UCSD-AML1 (cell line): ENCODE measurements around the gene FGFBP2.

Source experiments
- DNase-seq: peaks from one replicate; lab custom pipeline; 2025; ENCODE audit not compliant: unreplicated experiment; lab: John Stamatoyannopoulos, UW

Gene FGFBP2, protein sequence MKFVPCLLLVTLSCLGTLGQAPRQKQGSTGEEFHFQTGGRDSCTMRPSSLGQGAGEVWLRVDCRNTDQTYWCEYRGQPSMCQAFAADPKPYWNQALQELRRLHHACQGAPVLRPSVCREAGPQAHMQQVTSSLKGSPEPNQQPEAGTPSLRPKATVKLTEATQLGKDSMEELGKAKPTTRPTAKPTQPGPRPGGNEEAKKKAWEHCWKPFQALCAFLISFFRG

DNA sequence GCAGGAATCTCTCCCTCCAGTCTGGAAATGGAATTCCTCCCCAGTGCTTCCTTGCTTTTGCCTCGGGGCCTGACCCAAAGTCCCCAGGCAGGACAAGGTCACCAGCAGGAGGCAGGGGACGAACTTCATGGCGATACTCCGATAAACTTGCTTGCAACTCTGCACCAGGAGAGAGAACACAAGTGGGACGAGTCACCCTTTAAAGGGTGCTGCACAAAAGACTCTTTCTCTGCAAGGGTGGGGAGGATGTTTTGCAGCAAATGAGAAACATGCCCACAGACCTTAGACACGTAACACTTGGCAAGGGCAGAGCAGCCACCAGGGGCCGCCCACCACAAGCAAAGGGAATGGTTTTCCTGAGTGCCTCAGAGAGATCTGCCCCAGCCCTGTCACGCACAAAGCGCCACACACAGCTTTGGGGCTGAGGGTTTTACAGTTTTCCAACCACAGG is at the start of gene FGFBP2:
Gene FGFBP2, minus strand, starts transcription at position 175 of the 451 bp plus-strand sequence. Its CDS starts 46 bp downstream, at position 129.
- DNase-seq: peak; percentile 70

DNA sequence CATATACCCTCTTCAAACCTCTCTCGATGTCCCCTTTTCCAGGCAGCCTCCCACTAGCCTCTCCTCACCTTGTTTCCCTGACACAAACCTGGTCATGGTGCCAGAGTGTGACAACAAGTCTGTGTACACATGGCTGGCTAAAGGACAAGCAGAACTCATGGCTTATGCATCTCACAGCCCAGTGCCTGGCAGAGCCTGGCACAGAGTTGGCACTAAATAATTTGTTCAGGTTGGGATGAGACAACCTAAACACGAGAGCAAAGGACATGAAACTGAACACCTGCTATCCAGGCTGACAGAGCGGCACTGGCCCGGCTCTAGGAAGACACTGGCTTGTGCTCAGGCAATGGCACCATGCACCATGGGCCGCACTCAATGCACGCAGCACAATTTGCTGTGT is 48.2 kb upstream of the FGFBP2 start:
- DNase-seq: no peak

DNA sequence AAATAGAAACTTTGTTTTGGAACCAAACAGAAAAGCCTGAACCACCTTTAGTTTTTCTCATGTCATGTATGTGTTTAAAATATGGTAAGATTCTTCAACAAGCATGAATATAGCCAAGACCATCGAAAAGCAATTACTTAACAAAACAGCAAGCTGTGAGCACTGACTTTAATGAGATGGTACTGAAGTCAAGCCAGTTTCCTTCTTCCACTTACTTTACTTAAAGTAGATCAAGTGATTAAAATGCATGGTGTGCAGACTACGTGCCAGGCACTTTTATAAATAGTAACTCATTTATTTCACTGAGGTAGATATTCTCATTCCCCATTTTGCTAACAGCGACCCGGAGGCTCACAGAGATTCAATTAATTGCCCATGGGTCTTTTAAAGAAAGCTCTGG is 46.2 kb upstream of the FGFBP2 start:
- DNase-seq: no peak

DNA sequence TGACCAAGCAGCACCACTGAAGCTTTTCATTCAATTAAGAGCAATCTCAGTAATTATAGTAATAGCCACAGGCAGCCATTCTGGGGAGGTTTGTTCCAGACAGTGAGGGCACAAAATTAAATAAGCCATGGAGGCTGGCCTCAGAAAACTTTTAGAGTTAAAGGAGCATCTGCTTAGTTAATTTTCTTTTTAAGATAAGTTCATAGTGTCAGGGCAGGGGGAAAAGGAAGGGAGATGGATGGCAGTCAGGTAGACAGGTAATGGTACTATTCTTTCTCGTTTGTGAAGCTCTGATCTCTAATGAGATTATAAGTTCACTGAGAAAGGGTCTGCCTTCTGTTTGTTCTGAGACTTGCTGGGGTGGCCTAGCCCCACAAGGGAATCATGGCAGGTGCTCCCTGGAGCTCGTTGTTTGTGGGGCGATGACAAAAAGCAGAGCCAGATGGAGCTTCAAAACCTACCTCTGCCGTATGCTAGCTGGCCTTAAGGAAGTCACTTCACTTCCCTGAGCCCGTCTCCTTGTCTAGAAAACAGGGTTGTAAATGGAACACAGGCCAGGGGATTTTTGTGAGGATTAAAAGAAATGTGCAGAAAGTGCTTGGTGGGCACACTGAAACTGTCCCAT is 44.6 kb upstream of the FGFBP2 start:
- DNase-seq: no peak

DNA sequence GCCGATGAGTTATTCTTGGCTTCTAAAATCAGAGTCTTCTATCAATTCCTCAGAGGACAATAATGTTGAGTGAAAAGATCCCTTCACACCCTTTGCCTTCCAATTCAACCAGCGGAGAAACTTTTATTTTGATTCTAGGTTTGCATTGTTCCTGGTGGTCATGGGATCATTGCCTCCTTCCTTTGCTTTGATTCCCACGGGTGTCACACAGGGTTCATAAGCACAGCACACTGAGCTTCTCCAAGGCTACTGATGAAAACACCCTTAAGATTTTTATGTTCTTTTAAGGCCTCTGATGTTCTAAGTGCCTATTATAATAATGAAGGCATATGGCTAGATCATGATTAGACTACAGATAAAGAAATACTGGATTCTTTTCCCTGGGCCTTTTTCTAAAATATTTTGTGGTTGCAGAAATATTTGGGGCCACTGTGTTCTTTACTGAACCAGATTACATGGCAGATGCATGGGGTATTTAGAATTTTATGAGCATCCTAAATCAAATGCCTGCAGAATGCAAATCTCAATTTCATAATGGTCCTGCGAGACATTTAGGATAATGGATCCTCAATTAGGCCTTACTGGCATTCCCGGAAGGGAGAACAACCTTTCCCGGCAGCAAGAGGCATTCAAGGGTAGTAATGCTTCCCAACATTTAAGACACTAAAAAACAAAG is 43.9 kb upstream of the FGFBP2 start:
- no peak for DNase-seq

DNA sequence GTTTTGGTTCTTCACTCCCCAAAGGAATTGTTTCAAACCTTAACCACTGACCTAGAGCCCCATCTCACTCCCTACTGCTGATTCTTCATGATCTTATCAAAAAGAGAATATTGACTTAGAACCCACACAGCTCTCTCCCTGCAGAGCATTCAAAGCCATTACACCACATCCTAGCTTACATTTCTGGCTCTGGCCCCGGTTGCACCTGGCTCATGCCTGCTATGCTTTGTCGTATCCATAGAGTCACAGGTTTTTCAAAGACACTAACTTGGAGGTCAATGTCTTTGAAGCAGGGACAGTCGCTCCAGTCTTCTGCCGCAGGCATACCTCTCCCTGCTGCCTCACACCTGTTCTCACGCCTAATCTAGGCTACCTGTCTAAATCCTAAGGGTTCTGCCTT is 42.7 kb upstream of the FGFBP2 start:
- no peak for DNase-seq

DNA sequence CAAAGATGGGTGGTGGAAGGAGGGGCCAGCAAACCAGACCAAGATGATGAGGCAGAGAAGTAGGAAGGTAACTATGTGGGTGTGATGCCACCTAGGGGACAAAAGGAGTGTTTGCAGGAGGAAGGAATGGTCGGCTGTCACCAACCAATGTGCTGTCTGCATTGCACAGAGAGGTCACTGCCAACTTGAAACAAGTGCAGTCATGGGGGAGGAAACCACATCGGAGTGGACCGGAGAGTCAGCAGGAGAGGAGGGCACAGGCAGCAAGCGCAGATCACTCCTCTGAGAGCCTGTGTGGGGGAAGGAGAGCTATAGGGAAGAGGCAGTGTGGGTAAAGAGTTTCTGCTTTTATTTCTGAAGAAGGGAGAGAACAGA is 38.5 kb upstream of the FGFBP2 start:
- peak; percentile 76 for DNase-seq

DNA sequence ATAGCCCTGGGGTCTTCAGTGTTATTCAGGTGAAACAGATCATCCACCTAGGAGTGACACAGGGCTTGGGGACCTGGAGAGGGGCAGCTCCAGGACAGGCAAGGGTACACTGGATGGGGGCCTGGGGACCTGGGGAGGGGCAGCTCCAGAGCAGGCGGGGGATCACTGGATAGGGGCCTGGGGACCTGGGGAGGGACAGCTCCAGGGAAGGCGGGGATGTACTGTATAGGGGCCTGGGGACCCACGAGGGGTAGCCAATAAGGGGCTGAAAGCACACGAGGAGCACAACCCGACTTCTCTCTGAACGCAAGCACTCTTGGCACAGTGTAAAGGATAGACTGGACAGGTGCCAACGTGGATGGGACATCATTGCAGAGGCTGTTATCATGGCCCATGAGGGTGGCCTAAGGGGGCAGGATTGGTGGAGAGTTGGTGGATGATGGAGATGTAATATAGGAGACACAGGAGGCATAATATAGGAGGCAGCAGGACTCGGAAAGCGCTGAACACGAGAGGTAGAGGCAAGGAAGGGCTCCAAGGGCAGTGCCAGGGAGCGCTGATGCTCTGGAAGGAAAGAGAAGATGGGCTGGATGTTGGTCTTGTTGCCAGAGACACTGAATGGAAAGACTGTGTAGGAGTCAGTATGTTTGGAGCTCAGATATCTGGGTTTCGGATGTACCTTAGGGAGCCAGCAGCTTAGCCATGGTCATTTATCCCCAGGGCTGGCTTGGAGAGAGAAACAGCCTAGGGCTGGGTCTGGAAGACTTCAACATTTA is 37.9 kb upstream of the FGFBP2 start:
- DNase-seq: no peak

DNA sequence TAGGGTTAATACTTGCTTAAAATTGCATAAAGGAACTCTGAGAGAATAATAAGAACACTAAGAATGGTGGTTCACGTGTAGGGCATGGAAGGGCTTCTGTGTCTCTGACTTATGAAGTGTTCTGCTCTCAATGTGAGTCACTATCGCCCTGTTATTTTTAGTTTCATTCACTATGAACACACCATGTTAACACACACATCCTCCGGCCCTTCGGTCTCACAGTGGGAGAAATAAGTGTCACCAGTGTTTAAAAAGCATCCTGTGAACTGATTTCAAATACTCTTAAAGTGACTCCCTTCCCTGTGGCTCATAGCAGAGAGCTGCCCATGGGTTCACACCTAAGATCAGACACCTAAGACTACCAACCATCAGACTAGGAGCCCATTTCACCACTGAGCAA is 33.8 kb upstream of the FGFBP2 start:
- no peak for DNase-seq

DNA sequence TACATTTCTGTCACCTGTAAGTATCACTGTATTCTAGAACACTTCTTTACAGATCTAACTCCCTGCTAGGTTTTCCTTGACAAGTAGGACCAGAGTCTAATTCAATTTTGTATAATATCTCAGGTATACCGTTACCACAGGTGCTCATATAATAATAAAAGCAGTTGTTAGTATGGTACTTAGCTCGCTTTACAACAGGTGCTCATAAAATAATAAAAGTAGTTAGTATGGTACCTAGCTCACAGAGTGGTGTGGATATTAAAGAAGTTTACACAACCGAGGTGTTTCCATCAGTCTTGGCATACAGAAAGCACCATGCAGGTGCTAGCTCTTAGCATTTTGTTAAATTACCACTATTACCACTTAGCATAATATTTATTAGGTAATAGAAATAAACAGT is 32.9 kb upstream of the FGFBP2 start:
- DNase-seq: no peak

DNA sequence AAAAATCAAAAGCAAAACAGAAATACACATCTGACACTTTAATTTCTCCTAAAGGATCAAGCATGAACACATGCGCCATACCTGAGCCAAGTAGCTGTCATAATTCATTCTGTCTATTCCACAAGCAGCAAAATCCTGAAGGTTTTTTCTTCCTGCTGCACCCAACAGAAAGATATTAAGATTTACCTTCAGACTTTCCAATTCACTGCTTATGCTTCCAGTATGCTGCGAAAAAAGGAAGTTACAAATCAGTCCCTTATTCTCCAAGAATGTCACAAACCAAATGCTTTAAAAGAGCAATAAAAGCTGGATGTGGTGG is 29.2 kb upstream of the FGFBP2 start:
- no peak for DNase-seq

DNA sequence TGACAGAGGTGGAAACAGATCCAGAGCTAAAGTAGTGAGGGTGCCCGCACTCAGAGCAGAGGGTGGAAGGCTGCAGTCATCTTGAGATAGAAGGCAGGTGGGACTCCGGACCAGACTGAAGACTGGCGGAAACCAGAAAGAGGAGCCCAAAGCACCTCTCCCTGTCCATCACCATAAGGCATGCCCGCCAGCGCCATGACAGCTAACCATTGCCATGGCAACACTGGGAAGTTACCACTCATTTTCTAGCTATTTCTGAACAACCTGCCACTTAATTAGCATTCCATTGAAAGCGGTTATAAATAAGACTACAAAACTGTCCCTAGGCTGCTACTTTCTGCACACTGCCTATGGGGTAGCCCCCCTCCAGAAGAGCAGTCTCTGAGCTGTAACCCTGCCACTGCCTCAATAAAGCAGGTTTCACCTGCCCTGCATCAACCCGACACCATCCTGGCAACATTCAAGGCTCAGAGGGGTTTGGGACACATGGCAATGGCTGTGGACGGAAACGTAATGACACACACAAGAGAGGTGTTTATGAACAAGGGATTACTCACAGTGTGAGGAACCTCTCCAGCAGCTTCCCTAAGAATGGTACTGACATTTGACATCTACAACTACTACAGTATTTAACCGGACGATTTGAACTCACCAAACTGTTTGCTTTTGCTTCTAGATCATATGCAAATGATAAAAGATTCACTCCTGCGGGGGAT is 27.8 kb upstream of the FGFBP2 start:
- no peak for DNase-seq

DNA sequence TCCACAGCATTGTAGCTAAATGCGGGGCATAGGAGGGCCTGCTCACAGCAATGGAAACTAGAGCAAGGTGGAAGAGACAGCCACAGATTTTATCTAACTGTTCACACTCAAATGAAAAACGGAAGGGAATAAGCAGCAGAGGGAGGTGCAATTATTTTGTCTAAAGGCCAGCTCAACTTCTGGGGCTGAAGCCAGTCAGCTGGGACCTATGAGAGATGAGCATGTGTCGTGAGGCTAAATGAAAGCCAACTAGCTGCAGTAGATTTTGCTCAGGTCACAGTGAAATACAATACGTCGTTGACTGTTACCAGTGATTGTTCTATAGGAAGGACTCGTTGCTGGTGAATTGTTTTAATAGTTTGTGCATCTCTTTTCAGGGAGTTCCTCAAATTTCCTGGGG is 26.4 kb upstream of the FGFBP2 start:
- no peak for DNase-seq

DNA sequence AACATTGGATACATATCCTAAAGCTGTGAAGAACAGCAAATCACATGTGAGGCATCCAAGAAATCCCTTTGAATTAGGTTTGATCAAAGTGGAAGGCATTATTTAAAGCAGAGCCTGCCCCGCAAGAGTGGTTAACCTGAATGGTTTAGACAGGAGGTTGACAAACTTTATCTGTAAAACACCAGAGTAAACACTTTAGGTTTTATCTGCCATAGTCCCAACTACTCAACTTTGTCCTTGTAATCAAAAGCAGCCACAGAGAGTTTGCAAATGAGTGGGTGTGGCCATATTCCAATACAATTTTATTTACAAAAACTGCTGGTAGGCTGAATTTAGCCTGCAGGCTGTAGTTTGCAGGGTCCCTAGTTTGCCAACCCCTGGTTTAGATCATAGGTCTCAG is 25.2 kb upstream of the FGFBP2 start:
- no peak for DNase-seq

DNA sequence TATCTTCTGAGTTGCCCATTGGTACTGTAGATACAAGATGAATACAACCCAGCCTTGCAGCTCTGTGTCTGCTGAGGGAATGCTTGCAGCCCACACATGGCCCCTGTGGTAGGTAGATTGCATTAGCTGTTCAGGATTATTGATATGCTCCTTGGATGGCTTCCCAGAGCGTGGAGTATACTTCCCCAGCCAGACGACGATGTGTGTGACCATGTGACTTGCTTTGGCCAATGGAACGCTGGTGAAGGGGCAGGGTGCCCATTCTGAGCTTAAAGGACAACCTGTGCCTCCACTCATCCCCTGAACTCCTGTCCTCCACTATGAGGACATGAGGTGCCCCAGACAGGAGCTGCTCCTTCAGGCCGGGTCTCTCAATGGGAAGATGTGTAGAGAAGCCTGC is 23.9 kb upstream of the FGFBP2 start:
- DNase-seq: no peak

DNA sequence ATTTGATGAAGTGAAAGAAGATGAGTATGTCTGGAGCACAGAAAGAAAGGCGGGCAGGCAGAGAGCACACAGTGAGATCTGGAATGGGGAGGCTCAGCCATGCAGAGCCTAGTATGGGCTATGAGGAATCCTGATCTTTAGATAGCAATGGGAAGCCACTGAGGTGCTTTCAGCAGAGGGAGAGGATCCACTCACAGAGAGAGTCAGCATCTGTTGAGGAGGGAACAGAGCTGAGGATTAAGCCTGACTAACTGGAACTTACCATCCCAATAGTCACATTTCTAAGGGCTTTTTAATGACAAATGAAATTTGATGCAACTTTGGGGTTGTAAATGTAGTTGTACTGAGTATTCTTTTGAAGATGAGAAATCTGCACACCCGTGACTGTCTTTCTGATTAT is 20.6 kb upstream of the FGFBP2 start:
- no peak for DNase-seq

DNA sequence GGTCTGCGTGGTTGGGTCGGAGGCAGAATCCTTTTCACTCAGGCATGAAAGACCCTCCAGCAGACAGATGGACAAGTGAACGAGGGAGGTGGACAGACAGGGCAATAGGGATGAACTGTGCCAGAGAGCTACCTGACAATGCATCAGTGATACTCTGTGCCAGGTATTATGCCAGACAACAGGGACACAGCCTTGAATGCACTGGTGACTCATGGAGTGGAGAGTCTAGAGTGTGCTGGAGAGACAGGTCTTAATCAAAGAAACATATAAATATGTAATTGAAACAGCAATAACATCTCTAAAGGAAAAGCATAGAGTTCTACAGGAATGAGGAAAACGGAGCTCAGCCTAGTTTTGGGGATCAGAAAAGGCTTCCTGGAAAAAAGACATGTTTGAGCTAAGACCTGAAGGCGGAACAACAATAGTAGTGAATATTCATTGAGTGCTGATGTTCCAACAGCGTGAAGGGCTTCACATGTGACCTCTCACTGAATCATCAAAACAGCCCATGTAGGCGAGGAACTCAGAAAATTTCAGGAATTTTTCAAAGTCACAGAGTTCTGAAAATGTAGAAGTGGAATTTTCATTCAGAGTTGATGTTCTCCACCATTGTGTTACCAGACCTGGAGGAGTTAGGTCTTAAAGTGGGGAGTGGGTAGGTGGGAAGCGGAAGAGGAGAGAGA is 20.0 kb upstream of the FGFBP2 start:
- DNase-seq: no peak

DNA sequence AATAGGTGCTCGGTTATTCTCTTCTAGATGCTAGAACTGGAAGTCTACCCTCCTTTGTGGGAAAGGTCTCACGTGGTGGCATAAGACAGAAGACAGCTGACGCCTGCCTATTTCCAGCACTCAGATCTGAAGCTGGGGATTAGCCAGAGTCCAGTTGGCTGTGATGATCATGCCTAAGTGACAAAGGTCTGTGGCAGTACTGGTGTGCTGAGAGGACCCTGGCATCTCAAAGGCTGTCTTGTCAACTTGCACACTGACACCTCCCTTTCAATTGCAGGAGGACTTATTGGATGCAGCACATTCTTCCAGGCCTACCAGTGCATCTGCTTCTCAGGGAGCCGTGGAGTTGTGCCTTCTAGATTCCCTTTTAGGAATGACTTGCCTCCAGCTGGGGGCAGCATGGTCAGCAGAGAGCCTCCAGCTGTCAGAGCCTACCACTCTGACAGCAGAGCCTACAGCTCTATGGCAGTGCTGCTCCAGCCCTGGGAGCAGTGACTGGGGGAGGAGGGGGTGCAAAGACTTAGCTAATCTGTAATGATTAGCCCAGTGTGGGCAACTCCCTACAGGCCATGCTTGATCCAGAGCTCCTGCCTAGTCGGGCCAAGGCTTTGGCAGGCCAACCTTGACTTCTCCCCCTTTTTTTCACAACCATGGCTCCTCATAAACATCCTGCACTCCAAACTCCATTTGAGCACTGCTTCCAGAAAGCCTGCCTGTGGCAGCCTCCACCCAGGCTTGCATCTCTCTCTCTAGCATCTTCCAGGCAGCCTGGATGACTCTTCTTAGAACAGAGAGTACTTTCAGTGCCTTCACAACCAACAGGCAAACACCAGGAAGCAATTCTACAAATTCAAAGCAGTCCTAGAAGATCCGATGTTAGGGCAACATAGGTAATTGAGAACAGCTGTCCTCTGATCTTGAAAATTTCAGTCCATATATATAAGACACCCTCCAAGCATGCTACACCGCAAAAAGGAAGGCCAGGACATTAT is 13.8 kb upstream of the FGFBP2 start:
- DNase-seq: no peak

DNA sequence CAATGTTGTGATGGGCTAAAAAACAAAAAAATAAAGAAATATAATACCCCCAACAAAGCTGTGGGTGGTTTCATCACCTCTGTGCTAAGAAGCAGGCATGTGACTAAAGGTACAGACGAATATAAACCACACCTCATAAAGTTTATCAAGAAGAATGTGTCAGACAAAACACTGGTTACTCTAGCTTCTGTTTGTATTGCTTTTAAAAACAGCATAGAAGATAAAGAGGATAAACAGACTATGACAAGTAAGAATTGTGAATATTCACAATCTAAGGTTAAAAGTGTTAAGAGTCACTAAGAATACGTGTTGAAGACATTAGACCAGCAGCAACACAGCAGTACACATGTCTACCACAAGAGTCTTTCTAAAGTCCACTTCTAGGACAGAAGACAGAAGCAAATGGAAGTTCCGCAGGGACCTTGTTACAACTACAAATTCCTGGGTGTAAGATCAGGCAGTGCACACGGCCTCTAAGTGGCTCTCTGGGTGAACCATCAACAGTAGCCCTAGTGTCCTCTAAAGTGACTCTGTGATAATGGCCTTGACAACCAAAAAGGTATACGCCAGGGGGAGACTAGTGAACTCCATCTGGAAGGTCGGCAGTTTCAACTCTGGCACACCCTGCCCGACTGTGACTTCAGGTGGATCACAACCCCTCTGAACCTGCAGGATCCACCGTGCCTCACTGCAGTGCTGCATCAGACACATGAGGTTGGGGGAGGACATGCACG is 8.3 kb upstream of the FGFBP2 start:
- no peak for DNase-seq
